Transverse colon (tissue), 4 donors: ENCODE measurements around the gene TBC1D7. TPM values are rescaled to one million over a fixed set of nuclear protein-coding genes. Genes with fewer than 3 reads are reported as not detected.

Experiments
- DNase-seq: peaks from one replicate; pipeline ENCODE4 v3.0.0-alpha.2; 2019
- H3K27ac ChIP-seq, 4 donors: fragments of 200-600 bp; sonication (generic); 2 replicates each; pipeline ENCODE4 v1.5.1; 2016 to 2018; ENCODE audit warnings: inconsistent platforms in 4 of 4
- H3K27me3 ChIP-seq: fragments of 200-600 bp; sonication (generic); 2 replicates; pipeline ENCODE4 v1.5.1; 2017; ENCODE audit warnings: inconsistent platforms
- H3K36me3 ChIP-seq, 4 donors: fragments of 200-600 bp; sonication (generic); 2 replicates each; pipeline ENCODE4 v1.5.1; 2017 to 2019; ENCODE audit warnings: inconsistent platforms in 4 of 4
- H3K4me1 ChIP-seq, 4 donors: fragments of 200-600 bp; sonication (generic); 2 replicates each; pipeline ENCODE4 v1.5.1; 2017 to 2020; ENCODE audit warnings: inconsistent platforms in 4 of 4
- H3K4me3 ChIP-seq, 4 donors: fragments of 200-600 bp; sonication (generic); 1 replicate in 1 of 4; 2 replicates in 3 of 4; pipeline versions ENCODE4 v1.5.1 to v1.6.1; 2017 to 2019; ENCODE audit warnings: inconsistent platforms in 4 of 4
- H3K9me3 ChIP-seq, 2 donors: fragments of 200-600 bp; sonication (generic); 2 replicates each; pipeline ENCODE4 v1.5.1; 2017 to 2019; ENCODE audit warnings: inconsistent platforms in 2 of 2
- EP300 ChIP-seq: sonication (generic); formaldehyde crosslinking; IDR thresholded peaks from one replicate; pipeline ENCODE4 v1.6.1; 2017; ENCODE audit warnings: antibody characterized with exemption, low read depth
- POLR2A ChIP-seq: fragments of 450-650 bp; IDR thresholded peaks from one replicate; pipeline ENCODE4 v1.6.1; 2016; ENCODE audit warnings: antibody characterized with exemption, mild to moderate bottlenecking, moderate library complexity
- POLR2AphosphoS5 ChIP-seq, 3 donors: sonication (generic); formaldehyde crosslinking; IDR thresholded peaks; one replicate each; pipeline ENCODE4 v1.6.1; 2016; ENCODE audit warnings: antibody characterized with exemption in 3 of 3
- WGBS, 2 donors: methylation state at CpG; one replicate each; pipeline ENCODE4 v1.1.5; 2018; ENCODE audit warnings: low coverage in 1 of 2; 5-methylcytosine and 5-hydroxymethylcytosine counted together
- in situ Hi-C, 4 donors: fragments of 200-750 bp; cut with MboI; loops; one replicate each; pipeline versions ENCODE4 v1.15.0 to v1.15.1; 2017; ENCODE audit warnings: low sequenced_read_pairs in 3 of 4, low pct_ligation_motif_present in 1 of 4, low pct_unique_long_range_greater_than_20kb in 1 of 4
- intact Hi-C: fragments of 100-400 bp; cut with DNase I; formaldehyde crosslinking; loops from one replicate; pipeline ENCODE4 v1.15.1; 2023; ENCODE audit warnings: low total_unique reads
- total RNA-seq, 4 donors: library from RNA; depleted of rRNA; stranded (reverse); fragments of >200 nt; gene quantifications; one replicate each; pipeline ENCODE4 v1.1.0, GENCODE V29; 2016
- TF ChIP-seq, protein P1 (sequence below), 5 experiments: fragments of 200-600 bp in 3 of 5; fragments of 450-650 bp in 2 of 5; sonication (generic) in 3 of 5; IDR thresholded peaks; 1 replicate in 2 of 5; 2 replicates in 3 of 5; pipeline ENCODE4 v1.5.1; 2016 to 2017; ENCODE audit warnings: antibody characterized with exemption in 5 of 5, inconsistent platforms in 3 of 5, mild to moderate bottlenecking in 2 of 5, moderate library complexity in 1 of 5

TBC1D7 gene
- total RNA-seq, 4 donors from 2014 or later, result 10.5 to 39.8 (median 15.0) TPM

DNA sequence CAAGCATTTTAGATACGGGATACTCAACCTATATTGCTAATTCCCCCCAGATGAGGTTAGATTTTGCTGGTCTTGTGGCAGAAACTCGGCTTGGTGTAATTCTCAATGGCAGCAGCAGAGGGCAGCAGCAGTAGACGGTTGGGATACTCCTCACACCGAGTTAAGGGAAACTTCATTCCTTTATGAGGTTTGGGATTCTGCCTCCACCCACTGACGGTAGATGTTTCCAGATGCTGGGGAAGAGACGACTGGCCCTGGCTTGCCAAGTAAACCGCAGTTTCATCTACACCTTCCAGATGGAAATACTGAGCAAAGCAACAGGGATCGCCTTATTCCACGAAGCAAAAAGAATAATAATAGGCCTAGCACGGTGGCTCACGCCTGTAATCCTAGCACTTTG, 8.2 kb upstream of the TBC1D7 start:
- WGBS, 2 donors, result 35 to 60% methylated on average over 3 to 11 of the region's 11 CpGs
- DNase-seq, result peak; percentile 79
- no peak overlapping the region for H3K27ac ChIP-seq
- no peaks in the 10 kb centered on the region for H3K36me3 ChIP-seq
- H3K4me3 ChIP-seq, result no peak overlapping the region
- intact Hi-C loops, result no loop called here
- H3K9me3 ChIP-seq, result no peaks in the 10 kb centered on the region
- peaks cover 0 to 5% (median 1%) of the 10 kb centered on the region in 4 donors for H3K4me1 ChIP-seq
- TF ChIP-seq, protein P1, sequence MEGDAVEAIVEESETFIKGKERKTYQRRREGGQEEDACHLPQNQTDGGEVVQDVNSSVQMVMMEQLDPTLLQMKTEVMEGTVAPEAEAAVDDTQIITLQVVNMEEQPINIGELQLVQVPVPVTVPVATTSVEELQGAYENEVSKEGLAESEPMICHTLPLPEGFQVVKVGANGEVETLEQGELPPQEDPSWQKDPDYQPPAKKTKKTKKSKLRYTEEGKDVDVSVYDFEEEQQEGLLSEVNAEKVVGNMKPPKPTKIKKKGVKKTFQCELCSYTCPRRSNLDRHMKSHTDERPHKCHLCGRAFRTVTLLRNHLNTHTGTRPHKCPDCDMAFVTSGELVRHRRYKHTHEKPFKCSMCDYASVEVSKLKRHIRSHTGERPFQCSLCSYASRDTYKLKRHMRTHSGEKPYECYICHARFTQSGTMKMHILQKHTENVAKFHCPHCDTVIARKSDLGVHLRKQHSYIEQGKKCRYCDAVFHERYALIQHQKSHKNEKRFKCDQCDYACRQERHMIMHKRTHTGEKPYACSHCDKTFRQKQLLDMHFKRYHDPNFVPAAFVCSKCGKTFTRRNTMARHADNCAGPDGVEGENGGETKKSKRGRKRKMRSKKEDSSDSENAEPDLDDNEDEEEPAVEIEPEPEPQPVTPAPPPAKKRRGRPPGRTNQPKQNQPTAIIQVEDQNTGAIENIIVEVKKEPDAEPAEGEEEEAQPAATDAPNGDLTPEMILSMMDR (IDR thresholded peaks at IDR 0.05), result peak; percentile 91 to 97 (median 91)
- no peak for TF ChIP-seq POLR2A
- TF ChIP-seq EP300, result no peak
- peak in 1 of 3 donors; percentile 6 for TF ChIP-seq POLR2AphosphoS5 (IDR thresholded peaks at IDR 0.05)
- H3K27me3 ChIP-seq, result no peaks in the 10 kb centered on the region
- in situ Hi-C loops, result loop anchor here (10.0 to 25.0 kb wide), 6 partner anchors 142 to 726 kb away; no protein-coding TSS in a partner anchor

- no peak for DNase-seq
- in situ Hi-C loops, result loop anchor here (10.0 to 25.0 kb wide), 6 partner anchors 140 to 727 kb away; no protein-coding TSS in a partner anchor
- H3K27me3 ChIP-seq, result no peaks in the 10 kb centered on the region
- H3K4me1 ChIP-seq, result peaks cover 0 to 5% (median 1%) of the 10 kb centered on the region in 4 donors
- TF ChIP-seq POLR2AphosphoS5 (IDR thresholded peaks at IDR 0.05) (no peak), EP300 (no peak), POLR2A (no peak)
- no peak overlapping the region for H3K27ac ChIP-seq
- H3K36me3 ChIP-seq, result no peaks in the 10 kb centered on the region
- H3K9me3 ChIP-seq, result no peaks in the 10 kb centered on the region
- intact Hi-C loops, result loop anchor here (5.0 kb wide), 1 partner anchor 423 kb away; no protein-coding TSS in a partner anchor
- WGBS, 2 donors, result 52 to 53% methylated on average over 2 to 3 of the region's 3 CpGs
- H3K4me3 ChIP-seq, result no peak overlapping the region
Measured at GRCh38 chr6:13334953-13335352, 6.6 kb upstream of the TBC1D7 start.

DNA sequence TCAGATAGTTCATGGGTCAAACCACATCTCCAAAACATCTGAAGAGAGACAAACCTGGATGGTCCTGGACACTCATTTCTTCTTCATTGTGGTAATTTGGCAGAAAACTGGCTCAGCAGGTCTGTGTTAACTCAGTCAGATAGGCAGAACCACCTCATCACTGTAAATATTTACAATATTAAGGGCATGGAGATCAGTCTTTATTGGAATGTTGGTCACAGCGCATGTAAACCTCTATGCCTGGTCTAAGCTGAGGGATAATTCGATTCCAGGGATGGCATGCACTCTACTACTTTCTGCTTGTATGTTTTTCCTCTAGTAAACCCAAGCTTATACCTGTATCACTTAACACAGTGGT, 4.0 kb upstream of the TBC1D7 start:
- no peak overlapping the region for H3K4me3 ChIP-seq
- no peaks in the 10 kb centered on the region for H3K9me3 ChIP-seq
- H3K4me1 ChIP-seq, result peaks cover 2 to 16% (median 9%) of the 10 kb centered on the region in 4 donors
- in situ Hi-C loops (loop anchor here (10.0 to 25.0 kb wide), 6 partner anchors 138 to 730 kb away; no protein-coding TSS in a partner anchor), intact Hi-C loops (loop anchor here (5.0 kb wide), 1 partner anchor 420 kb away; no protein-coding TSS in a partner anchor)
- no peak for DNase-seq
- no peaks in the 10 kb centered on the region for H3K36me3 ChIP-seq
- 68 to 100% methylated on average over 1 to 2 of the region's 2 CpGs for WGBS, 2 donors
- H3K27me3 ChIP-seq, result no peaks in the 10 kb centered on the region
- H3K27ac ChIP-seq, result no peak overlapping the region
- TF ChIP-seq EP300 (no peak), POLR2AphosphoS5 (IDR thresholded peaks at IDR 0.05) (no peak), POLR2A (no peak)
- TF ChIP-seq, protein P1 (IDR thresholded peaks at IDR 0.05), result no peak

DNA sequence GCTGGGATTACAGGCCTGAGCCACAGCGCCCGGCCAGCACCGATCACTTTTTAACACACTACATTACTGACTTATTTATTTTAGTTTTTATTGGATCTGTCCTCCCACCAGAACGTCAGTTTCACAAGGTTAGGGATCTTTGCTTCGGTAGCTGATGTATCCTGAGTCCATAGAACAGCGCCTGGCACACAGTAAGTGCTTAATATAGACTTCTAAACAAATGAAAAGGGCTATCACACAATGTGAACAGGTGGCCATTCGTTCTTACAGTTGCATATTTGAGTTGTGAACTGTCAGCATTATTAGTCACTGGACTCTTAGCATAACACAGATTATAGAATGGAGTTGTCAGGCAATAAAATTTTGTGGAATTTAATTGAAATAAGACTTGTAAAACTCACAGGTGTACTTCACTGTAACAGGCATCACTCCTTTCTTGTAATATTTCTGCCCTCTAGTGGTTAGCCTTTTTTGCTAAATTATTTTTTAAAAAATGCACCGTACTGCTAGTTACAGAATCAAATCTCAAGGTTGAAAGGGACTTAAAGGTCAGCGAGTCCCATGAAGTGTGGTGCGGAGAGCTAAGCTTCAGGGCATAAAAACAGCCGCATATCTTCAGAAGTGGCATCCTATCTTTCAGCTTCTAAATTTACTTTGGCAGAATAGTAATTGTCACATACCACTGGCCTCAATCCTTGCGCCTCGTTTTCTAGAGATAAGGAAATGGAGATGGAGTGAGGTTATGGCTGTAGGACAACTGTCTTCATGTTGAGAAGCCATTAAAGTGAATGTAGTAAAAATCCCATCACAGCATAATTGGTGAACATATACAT, 3.4 kb upstream of the TBC1D7 start:
- intact Hi-C loops (loop anchor here (5.0 kb wide), 1 partner anchor 419 kb away; no protein-coding TSS in a partner anchor), in situ Hi-C loops (loop anchor here (10.0 to 25.0 kb wide), 6 partner anchors 137 to 731 kb away; no protein-coding TSS in a partner anchor)
- no peaks in the 10 kb centered on the region for H3K27me3 ChIP-seq
- H3K9me3 ChIP-seq, result no peaks in the 10 kb centered on the region
- H3K4me1 ChIP-seq, result peaks cover 6 to 20% (median 13%) of the 10 kb centered on the region in 4 donors
- TF ChIP-seq, protein P1 (IDR thresholded peaks at IDR 0.05), result peak; percentile 60 to 67 (median 64)
- no peak for TF ChIP-seq EP300
- WGBS, 2 donors, result 40 to 50% methylated on average over 13 of the region's 13 CpGs
- no peak overlapping the region for H3K4me3 ChIP-seq
- DNase-seq, result no peak
- no peak overlapping the region for H3K27ac ChIP-seq
- H3K36me3 ChIP-seq, result no peaks in the 10 kb centered on the region
